ENCODE data around the gene CEMIP.

Gene CEMIP

GRCh38 chr15:80785335-80785734 lies 6.2 kb downstream of the CEMIP start:
- no peak for DNase-seq (ENCODE audit: low spot score)

DNA sequence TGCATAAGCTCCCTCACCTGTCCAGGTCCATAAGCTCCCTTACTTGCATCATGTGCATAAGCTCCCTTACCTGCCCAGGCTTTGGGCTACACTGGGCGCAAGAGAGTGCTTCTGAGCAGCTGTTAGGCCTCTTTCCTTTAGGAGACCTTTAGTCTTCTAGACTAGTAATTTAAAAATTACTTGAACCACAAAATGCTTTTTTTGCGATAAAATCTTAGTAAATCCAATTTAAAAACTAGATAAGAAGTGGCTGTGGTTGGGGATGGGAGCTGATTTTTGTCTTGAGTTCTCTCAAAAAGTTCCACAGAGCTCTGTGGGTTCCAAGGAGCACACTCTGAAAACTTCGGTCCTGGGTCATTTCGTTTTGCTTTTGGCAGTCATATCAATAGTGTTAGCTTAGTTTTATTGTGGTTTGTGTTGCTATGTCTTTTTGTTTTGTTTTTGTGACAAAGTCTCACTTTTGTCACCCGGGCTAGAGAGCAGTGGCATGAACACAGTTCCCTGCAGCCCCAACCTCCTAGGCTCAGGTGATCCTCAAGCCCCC lies 6.7 kb downstream of the CEMIP start:
- no peak for DNase-seq (ENCODE audit: low spot score)

- DNase-seq (ENCODE audit: low spot score), result no peak
Observed at GRCh38 chr15:80787316-80787715, 8.1 kb downstream of the CEMIP start.

- DNase-seq (ENCODE audit: low spot score), result no peak
Observed at GRCh38 chr15:80788536-80788935, 9.4 kb downstream of the CEMIP start.

DNA sequence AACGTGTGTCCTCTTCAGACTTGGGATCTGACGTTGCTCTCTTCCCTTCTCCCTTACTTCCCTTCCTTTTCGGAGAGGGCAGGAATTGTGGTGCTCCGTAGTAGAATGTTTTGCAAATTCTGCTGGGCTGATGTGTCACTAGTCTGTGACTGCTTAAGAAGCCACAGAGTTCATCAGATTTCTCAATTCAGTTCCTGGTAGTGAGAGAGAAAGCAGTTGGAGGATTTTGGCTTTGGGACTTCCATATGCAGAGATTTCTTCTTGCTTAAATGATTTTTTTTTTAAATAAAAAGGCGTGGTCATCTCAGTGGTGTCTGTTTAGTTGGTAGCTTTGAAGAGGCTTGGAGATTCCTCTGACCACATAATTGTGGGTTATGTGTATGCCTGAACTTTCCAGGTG lies 10.1 kb downstream of the CEMIP start:
- no peak for DNase-seq (ENCODE audit: low spot score)

GRCh38 chr15:80789796-80790195 lies 10.6 kb downstream of the CEMIP start:
- DNase-seq (ENCODE audit: low spot score), result no peak

DNA sequence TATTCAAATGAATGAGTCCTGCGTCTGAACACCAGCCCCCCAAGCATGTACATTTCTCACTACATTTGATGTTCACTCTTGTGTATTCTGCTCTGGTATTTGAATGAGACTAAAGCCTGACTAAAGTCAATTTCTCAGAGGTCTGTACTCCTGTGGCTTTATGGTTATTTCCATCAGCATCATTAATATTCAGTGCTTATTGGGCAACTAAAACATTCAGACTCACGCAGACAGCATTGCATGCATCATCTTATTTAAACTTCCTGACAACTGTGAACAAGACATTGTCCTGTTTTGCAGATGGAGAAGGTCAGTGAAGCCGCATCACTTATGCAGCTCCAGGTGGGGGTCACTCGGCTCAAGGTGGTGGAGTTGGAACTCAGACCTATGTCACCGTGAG lies 11.1 kb downstream of the CEMIP start:
- no peak for DNase-seq (ENCODE audit: low spot score)

GRCh38 chr15:80791004-80791403 lies 11.8 kb downstream of the CEMIP start:
- DNase-seq (ENCODE audit: low spot score), result no peak

- no peak for DNase-seq (ENCODE audit: low spot score)
Observed at GRCh38 chr15:80796407-80796806, 17.2 kb downstream of the CEMIP start.

- no peak for DNase-seq (ENCODE audit: low spot score)
Observed at GRCh38 chr15:80798911-80799310, 19.7 kb downstream of the CEMIP start.

GRCh38 chr15:80800067-80800466 lies 20.9 kb downstream of the CEMIP start:
- peak; percentile 11 for DNase-seq (ENCODE audit: low spot score)

DNA sequence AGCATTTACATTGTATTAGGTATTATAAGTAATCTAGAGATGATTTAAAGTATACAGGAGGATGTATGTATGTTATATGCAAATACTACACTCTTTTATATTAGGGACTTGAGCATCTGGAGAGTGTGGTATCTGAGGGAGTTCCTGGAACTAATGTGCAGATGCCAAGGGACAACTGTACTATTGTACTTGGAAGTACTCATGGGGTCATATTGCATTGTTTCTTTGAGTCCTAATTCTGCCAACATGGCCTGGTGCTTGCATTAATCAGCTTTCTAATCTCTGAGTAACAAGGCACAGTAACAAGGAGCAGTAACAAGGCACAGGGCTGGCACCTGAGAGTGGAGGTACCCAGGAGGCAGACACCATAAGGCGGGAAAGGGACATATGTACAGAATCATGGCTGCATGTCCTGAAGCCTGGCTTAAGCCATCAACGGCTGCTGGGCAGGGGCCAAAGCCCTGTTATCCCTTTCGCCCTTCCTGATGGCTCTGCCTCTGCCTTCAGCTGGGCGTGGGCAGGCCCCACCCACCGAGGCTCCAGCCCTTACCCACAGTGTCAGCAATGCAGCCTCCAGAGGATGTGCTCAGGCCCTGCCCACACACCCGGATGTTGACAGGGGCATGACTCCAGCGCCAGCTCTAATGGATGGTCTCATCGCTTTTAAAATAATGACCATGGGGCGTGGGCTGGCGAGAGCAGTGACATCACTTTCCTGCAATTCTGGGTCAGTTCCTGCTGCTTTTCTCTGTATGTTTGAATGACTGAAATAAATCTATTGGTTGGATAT lies 22.9 kb downstream of the CEMIP start:
- peak; percentile 89 for DNase-seq (ENCODE audit: low spot score)

GRCh38 chr15:80803580-80804525 lies 24.7 kb downstream of the CEMIP start:
- no peak for DNase-seq (ENCODE audit: low spot score)

- no peak for DNase-seq (ENCODE audit: low spot score)
Observed at GRCh38 chr15:80804970-80805495, 25.9 kb downstream of the CEMIP start.

GRCh38 chr15:80811781-80812315 lies 32.7 kb downstream of the CEMIP start:
- no peak for DNase-seq (ENCODE audit: low spot score)

DNA sequence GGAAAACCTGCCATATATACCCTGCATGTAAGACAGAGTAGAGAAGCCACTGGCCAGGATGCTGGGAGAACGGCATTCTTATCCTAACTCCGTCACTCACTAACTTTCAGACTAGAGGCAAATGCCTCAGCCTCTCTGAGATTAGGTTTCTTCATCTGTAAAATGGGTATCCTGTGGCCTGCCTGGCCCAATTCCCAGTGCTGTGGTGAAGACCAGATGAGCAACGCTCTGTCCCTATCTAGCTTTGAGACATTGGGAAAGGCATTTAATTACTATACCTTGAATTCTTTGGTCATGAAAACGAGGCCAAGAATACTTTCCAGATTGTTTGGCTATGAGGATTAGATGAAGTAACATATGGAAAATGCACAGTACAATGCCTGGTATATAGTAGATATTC lies 35.9 kb downstream of the CEMIP start:
- no peak for DNase-seq (ENCODE audit: low spot score)

DNA sequence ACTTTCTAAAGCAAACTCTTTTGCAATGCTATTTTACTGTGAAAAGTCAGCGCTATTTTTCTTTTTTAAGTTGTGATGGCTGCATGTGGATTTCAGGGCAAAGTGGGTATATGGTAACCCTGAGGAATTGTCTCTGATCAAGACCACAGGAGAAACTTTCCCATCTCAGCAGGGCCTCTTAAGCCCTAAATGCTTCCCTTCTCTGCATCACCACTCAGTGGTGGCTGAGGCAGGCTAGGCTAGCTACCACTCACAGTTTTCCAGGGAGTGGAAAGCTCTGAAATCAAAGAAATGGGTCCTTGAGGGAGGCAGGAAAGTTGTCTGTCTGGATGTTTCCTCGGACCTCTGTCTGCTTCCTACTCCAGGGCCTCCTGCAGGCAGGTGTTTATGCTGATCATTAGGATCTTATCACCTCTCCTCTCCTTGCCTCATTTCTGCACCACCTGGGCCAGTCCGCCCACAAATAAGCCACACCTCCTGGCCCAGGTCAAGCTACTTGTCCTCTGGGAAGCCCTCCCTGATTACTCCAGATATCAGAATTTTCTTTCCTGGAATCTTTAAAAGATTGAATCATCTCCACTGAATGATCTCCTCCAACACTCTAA lies 37.0 kb downstream of the CEMIP start:
- DNase-seq (ENCODE audit: low spot score), result no peak

GRCh38 chr15:80816936-80817335 lies 37.8 kb downstream of the CEMIP start:
- no peak for DNase-seq (ENCODE audit: low spot score)

DNA sequence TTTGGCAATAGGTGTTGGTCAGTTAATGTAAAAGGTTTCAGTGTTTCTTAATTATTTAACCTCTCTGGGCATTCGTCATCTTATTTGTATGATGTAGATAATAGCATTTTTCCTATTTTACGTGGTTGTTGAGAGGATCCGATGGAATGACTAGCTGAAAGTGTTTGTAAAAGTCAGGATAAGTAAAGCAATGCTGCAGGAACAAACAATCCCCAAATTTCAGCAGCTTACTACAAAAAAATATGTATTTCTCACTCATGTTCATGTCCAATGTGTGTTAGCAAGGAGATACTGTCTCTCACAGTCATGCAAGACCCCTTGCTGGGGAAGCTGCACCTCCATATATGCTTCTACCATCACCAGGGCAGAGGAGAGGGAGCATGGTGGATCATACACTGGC lies 38.7 kb downstream of the CEMIP start:
- DNase-seq (ENCODE audit: low spot score), result no peak

DNA sequence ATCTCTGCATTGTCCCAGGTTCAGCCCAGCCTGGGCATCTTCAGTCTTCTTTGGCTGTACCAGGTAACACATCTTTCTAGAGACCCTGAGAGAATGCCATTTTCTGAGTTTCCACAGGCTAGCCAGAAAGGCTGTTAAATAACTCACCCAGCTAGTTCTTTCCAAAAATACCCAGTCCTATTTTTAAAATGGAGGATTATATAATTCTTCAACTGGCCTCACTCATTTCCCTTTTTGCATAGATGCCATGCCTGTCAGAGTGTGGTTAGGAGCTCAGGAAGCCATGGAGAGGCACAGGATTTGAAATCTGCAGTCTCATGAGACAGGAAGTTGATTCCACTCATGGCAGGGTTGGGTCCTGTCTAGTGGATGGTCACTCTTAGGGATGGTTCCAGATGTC lies 39.8 kb downstream of the CEMIP start:
- no peak for DNase-seq (ENCODE audit: low spot score)

GRCh38 chr15:80820092-80820491 lies 40.9 kb downstream of the CEMIP start:
- DNase-seq (ENCODE audit: low spot score), result no peak

DNA sequence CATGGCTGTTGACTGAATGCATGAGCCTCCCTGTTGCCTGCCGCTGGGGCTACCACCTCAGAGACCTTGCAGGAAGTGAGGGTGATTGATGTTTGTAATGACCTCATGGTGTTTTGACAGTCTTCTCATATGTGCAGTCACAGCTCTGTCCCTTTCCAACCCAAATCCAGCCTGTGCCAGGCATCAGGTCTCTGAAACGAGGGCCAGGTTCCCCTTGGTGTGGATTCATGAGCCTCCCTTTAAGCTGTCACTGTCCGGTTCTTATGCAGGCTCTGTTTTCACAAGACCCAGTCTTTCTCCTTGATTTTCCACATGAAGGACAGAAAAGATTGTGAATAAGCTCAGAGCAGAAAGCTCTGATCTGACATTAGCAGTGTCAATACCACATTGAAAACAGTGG lies 43.1 kb downstream of the CEMIP start:
- no peak for DNase-seq (ENCODE audit: low spot score)
